AG04450 (cell line): ENCODE results near the gene ASCC1. TPM values are rescaled to one million over a fixed set of nuclear protein-coding genes. Genes with fewer than 3 reads are reported as not detected.
A peak's percentile ranks its signal among the peaks of the same experiment; 100 is the strongest.
"Not testable (repeated sequence)": the region's sequence is repeated elsewhere in the genome, so short reads cannot be mapped to it uniquely, and the experiment has no call there.

Source experiments
- CTCF ChIA-PET: fragments of 300-600, 350-600 bp; formaldehyde crosslinking; extraction: SDS; loops from one replicate; lab custom pipeline; 2022; ENCODE audit warnings: antibody characterized with exemption, inconsistent platforms; lab: Charles Lee
- POLR2A ChIA-PET: fragments of 350-600 bp; formaldehyde crosslinking; extraction: SDS; loops from one replicate; lab custom pipeline; 2021; ENCODE audit warnings: antibody characterized with exemption, inconsistent platforms; lab: Yijun Ruan, JAX
- DNase-seq: peaks from one replicate; pipeline ENCODE4 v3.0.0-alpha.2; 2011; ENCODE audit warnings: low read depth, low spot score
- H3K27ac ChIP-seq: one replicate; pipeline ENCODE4 v1.5.1; 2012; ENCODE audit warnings: low read depth, low read length, control low read depth
- H3K27me3 ChIP-seq: one replicate; pipeline ENCODE4 v1.6.0; 2012; ENCODE audit warnings: low read length; ENCODE audit not compliant: control insufficient read depth, insufficient read depth
- H3K4me3 ChIP-seq: 2 replicates; pipeline ENCODE4 v1.5.1; 2011; ENCODE audit warnings: mild to moderate bottlenecking, low read depth, low read length, control low read depth
- H3K9me3 ChIP-seq: 2 replicates; pipeline ENCODE4 v1.5.1; 2012; ENCODE audit warnings: low read length; ENCODE audit not compliant: control insufficient read depth, insufficient read depth
- CTCF ChIP-seq: IDR thresholded peaks from 2 replicates; pipeline ENCODE4 v1.5.1; 2011; ENCODE audit warnings: low read depth, low read length, control low read depth, inconsistent platforms
- polyA plus RNA-seq: library from polyadenylated mRNA; depleted of rRNA; stranded (reverse); fragments of >200 nt; gene quantifications from 2 replicates; pipeline ENCODE4 v1.2.3, GENCODE V29; 2011

ASCC1 gene
- polyA plus RNA-seq, 1 experiment, result 43.7 TPM

DNA sequence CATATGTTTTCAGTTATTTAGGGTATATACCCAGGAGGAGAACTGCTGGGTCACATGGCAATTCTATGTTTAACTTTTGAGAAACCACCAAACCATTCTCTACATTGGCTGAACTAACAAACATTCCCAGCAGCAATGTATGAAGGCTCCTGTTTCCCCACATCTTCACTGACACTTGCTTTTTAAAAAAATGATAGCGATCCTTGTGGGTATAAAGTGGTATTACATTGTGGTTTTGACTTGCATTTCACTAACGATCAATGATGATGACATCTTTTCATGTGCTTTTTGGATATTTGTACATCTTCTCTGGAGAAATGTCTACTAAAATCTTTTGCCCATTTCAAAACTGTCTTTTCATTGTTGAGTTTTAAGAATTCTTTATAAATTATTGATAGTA is 51.5 kb downstream of the ASCC1 start:
- Histone ChIP-seq H3K9me3 (no peaks in the 10 kb centered on the region; the same call in 1 of the 2 replicates), H3K27me3 (no peaks in the 10 kb centered on the region), H3K4me3 (no peak overlapping the region), H3K27ac (no peak overlapping the region)
- TF ChIP-seq CTCF, result peak; percentile 10; the same call in 1 of the 2 replicates
- no peak for DNase-seq
- ChIA-PET POLR2A (no interaction called here), CTCF (no interaction called here)

GRCh38 chr10:72162978-72163377 is 53.1 kb downstream of the ASCC1 start:
- H3K9me3 ChIP-seq, result no peaks in the 10 kb centered on the region; the same call in 1 of the 2 replicates
- ChIA-PET CTCF (no interaction called here), POLR2A (no interaction called here)
- no peak overlapping the region for H3K27ac ChIP-seq
- no peak for DNase-seq
- no peak for TF ChIP-seq CTCF
- H3K4me3 ChIP-seq, result no peak overlapping the region
- H3K27me3 ChIP-seq, result no peaks in the 10 kb centered on the region

DNA sequence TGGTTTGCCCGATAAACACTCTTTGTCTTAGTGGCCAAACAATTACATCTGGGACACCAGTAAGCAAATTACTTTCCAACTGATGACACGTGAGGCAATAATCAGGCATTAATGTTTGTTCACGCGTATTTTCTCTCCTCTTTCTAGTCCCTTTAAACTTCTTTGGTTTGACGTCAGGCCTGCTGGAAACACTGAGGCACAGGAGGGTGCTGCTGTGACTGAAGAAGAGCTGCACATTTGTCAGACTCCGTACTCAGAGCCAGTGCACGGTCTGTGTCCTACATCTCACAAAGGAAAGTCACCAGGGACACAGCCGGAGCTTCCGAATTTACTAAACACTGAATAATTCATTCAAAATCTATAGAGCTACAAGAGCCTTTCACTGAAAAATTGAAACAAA is 57.9 kb downstream of the ASCC1 start:
- CTCF ChIA-PET, result interaction anchor here (0.6 to 1.0 kb wide), 2 partner anchors 66 to 109 kb away, joined by 3 read pairs; no protein-coding TSS in a partner anchor

DNA sequence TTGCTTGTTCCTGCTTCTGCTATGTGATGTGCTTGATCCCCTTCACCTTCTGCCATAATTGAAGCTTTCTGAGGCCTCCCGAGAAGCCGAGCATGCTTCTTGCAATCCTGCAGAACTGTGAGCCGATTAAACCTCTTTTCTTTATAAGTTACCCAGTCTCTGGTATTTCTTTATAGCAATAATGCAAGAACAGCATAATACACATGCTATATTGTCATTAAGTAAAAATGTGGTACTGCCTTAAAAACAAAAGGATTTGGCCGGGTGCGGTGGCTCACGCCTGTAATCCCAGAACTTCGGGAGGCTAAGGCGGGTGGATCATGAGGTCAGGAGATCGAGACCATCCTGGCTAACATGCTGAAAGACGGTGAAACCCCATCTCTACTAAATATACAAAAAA is 59.9 kb downstream of the ASCC1 start:
- no peaks in the 10 kb centered on the region for H3K9me3 ChIP-seq
- DNase-seq, result no peak
- TF ChIP-seq CTCF, result no peak
- no peak overlapping the region for H3K27ac ChIP-seq
- no peak overlapping the region for H3K4me3 ChIP-seq
- ChIA-PET CTCF (interaction anchor here (0.6 kb wide), 1 partner anchor 113 kb away, joined by 3 read pairs; no protein-coding TSS in a partner anchor), POLR2A (no interaction called here)
- no peaks in the 10 kb centered on the region for H3K27me3 ChIP-seq

More for the DNA sequence above, 57.9 kb downstream of the ASCC1 start:
- no peak for DNase-seq
- Histone ChIP-seq H3K27me3 (no peaks in the 10 kb centered on the region), H3K9me3 (no peaks in the 10 kb centered on the region), H3K27ac (no peak overlapping the region), H3K4me3 (no peak overlapping the region)
- no peak for TF ChIP-seq CTCF
- POLR2A ChIA-PET, result interaction anchor here (0.6 kb wide), 1 partner anchor 20 kb away, joined by 4 read pairs; no protein-coding TSS in a partner anchor

DNA sequence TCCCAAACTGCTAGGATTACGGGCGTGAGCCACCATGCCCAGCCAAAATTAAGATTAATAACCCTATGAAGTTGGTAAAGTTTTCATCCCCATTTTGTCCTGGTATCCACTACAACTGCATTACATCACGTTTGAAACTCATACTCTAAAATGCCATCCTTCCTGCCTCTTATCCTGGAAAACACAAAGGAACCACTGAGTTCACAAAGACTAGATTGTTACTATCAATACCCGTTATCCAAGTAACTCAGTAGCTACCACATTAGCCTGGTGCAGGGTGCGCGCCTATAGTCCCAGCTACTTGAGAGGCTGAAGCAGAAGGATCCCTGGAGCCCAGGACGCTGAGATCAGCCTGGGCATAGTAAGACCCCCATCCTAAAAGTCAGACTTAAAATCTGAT is 63.8 kb downstream of the ASCC1 start:
- Histone ChIP-seq H3K27ac (no peak overlapping the region), H3K27me3 (no peaks in the 10 kb centered on the region), H3K9me3 (no peaks in the 10 kb centered on the region), H3K4me3 (no peak overlapping the region)
- no peak for DNase-seq
- ChIA-PET POLR2A (interaction anchor here (0.6 kb wide), 1 partner anchor 43 kb away, joined by 3 read pairs; no protein-coding TSS in a partner anchor), CTCF (no interaction called here)
- no peak for TF ChIP-seq CTCF

GRCh38 chr10:72150746-72151478 is 65.2 kb downstream of the ASCC1 start:
- H3K4me3 ChIP-seq, H3K27ac ChIP-seq, CTCF ChIA-PET, POLR2A ChIA-PET, H3K9me3 ChIP-seq, H3K27me3 ChIP-seq, DNase-seq: not testable (repeated sequence)

DNA sequence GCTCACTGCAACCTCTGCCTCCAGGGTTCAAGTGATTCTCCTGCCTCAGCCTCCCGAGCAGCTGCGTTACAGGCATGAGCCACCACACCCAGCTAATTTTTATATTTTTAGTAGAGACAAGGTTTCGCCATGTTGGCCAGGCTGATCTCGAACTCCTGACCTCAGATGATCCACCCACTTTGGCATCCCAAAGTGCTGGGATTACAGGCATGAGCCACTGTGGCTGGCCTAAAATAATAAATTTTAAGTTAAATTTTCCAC is 68.8 kb downstream of the ASCC1 start:
- H3K9me3 ChIP-seq, H3K4me3 ChIP-seq, H3K27ac ChIP-seq, POLR2A ChIA-PET, DNase-seq, H3K27me3 ChIP-seq: not testable (repeated sequence)
- CTCF ChIA-PET, result interaction anchor here (1.2 kb wide), 1 partner anchor 19 kb away, joined by 4 read pairs; no protein-coding TSS in a partner anchor
